ENCODE results near the gene SRPK2. TPM values are rescaled to one million over a fixed set of nuclear protein-coding genes. Genes with fewer than 3 reads are reported as not detected.
"Not testable (repeated sequence)": the region's sequence is repeated elsewhere in the genome, so short reads cannot be mapped to it uniquely, and the experiment has no call there.

SRPK2 gene
- total and polyA plus RNA-seq, 2 donors: 23.0 to 45.6 TPM

DNA sequence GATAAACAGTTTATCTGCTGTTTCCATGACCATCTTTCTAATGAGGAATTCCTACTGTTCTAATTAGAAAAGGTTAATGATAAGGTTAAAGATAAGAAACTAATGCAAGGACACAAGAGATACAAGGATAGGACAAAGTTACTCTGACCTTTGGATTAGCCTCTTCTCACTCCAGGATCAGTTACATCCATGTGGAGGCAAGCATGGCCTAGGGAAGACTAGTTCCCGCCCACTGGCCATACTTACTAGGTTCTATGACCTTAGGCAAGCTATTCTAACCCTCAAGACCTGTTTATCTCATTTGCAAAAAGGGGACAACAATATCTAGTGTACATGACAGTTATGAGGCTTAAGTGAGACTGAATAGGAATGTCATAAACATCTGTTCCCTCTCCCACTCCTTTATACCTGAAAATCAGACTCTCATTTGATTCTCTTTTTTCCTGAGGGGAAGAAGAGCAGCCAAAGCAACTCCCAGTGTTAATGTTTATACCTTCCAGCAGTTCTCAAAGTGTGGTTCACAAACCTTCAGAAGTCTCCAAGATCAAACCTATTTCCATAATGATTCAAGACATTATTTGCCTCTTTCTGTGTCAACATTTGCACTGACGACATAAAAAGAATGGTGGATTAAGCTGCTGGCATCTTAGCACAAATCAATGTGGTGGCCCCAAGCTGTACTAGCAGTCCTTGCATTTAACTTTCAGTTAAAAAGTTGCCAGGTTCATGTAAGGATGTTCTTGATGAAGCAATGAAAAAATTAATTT is 72.0 kb downstream of the SRPK2 start:
- WGBS: 97% methylated on average over 2 of the region's 2 CpGs
- Histone ChIP-seq H3K4me3 (ENCODE audit: low read length in 2 of 2) (no peak overlapping the region), H3K36me3 (ENCODE audit: control insufficient read depth in 2 of 2, insufficient read depth in 2 of 2, low read length in 1 of 2) (no peaks in the 10 kb centered on the region), H3K9me3 (ENCODE audit: control insufficient read depth in 2 of 2, insufficient read depth in 1 of 2, low read length in 1 of 2) (no peaks in the 10 kb centered on the region), H3K27ac (ENCODE audit: low read depth in 1 of 2, low read length in 1 of 2) (no peak overlapping the region), H3K4me1 (ENCODE audit: control insufficient read depth in 2 of 2, insufficient read depth in 2 of 2, low read length in 2 of 2) (no peaks in the 10 kb centered on the region), H3K27me3 (ENCODE audit: control insufficient read depth in 2 of 2, insufficient read depth in 1 of 2, low read length in 1 of 2) (no peaks in the 10 kb centered on the region)
- DNase-seq (ENCODE audit: low read depth in 6 of 9, low spot score in 9 of 9): no peak

DNA sequence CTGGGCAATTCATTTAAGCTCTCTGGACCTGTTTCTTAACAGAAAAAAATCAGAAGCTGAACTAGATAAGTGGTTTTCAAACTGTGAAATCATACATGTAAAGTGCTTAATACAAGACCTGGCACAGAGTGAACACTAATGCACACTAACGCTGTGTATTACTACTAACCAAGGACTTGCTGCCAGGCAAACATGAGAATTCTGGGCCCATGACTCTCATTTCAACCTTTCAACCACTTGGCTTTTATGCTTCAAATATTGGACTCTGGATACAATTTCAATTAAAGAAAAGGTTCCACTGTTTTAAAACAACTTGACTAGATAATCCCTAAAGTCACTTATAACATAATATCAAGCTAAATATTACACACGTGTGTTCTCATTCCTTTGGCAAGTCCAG is 73.4 kb downstream of the SRPK2 start:
- H3K4me1 ChIP-seq (ENCODE audit: control insufficient read depth in 2 of 2, insufficient read depth in 2 of 2, low read length in 2 of 2): no peaks in the 10 kb centered on the region
- H3K9me3 ChIP-seq (ENCODE audit: control insufficient read depth in 2 of 2, insufficient read depth in 1 of 2, low read length in 1 of 2): no peaks in the 10 kb centered on the region
- 94% methylated on average over 2 of the region's 2 CpGs for WGBS
- no peak overlapping the region for H3K27ac ChIP-seq (ENCODE audit: low read depth in 1 of 2, low read length in 1 of 2)
- H3K36me3 ChIP-seq (ENCODE audit: control insufficient read depth in 2 of 2, insufficient read depth in 2 of 2, low read length in 1 of 2): no peaks in the 10 kb centered on the region
- no peaks in the 10 kb centered on the region for H3K27me3 ChIP-seq (ENCODE audit: control insufficient read depth in 2 of 2, insufficient read depth in 1 of 2, low read length in 1 of 2)
- no peak for DNase-seq (ENCODE audit: low read depth in 6 of 9, low spot score in 9 of 9)
- H3K4me3 ChIP-seq (ENCODE audit: low read length in 2 of 2): no peak overlapping the region

GRCh38 chr7:105309235-105310169 is 79.2 kb downstream of the SRPK2 start:
- WGBS: 88% methylated on average over 2 of the region's 2 CpGs

DNA sequence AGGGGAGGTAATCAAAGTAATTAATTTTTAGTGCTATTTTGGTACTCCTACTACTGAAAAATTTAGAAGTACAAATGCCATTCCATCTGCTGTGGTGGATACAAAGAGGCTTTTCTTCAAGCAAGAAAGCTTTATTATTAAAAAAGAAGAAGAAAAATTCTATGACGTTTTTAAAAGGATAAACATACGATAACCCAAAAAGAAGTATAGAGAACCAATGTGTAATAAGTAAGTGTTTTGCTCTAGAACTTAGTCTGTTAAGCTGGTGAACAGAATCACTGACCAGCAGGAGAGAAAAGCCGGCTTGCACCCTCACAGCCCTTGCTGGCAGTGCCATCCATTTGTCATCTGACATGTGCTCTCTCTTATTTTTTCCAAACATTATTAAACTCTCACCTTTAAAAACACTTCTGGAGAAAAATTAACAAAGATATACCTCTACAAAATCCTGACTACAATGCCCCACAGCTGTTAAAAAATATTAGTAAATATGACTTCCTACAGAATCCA is 81.5 kb downstream of the SRPK2 start:
- 92% methylated on average over 3 of the region's 3 CpGs for WGBS
- Histone ChIP-seq H3K4me1 (ENCODE audit: control insufficient read depth in 2 of 2, insufficient read depth in 2 of 2, low read length in 2 of 2) (peaks cover 2 to 17% of the 10 kb centered on the region in 2 donors), H3K27ac (ENCODE audit: low read depth in 1 of 2, low read length in 1 of 2) (no peak overlapping the region), H3K9me3 (ENCODE audit: control insufficient read depth in 2 of 2, insufficient read depth in 1 of 2, low read length in 1 of 2) (peaks cover 0 to 6% of the 10 kb centered on the region in 2 donors), H3K36me3 (ENCODE audit: control insufficient read depth in 2 of 2, insufficient read depth in 2 of 2, low read length in 1 of 2) (no peaks in the 10 kb centered on the region), H3K4me3 (ENCODE audit: low read length in 2 of 2) (no peak overlapping the region), H3K27me3 (ENCODE audit: control insufficient read depth in 2 of 2, insufficient read depth in 1 of 2, low read length in 1 of 2) (no peaks in the 10 kb centered on the region)
- no peak for DNase-seq (ENCODE audit: low read depth in 6 of 9, low spot score in 9 of 9)

More at GRCh38 chr7:105309235-105310169, 79.2 kb downstream of the SRPK2 start:
- H3K27ac ChIP-seq (ENCODE audit: low read depth in 1 of 2, low read length in 1 of 2): no peak overlapping the region
- no peaks in the 10 kb centered on the region for H3K27me3 ChIP-seq (ENCODE audit: control insufficient read depth in 2 of 2, insufficient read depth in 1 of 2, low read length in 1 of 2)
- H3K36me3 ChIP-seq (ENCODE audit: control insufficient read depth in 2 of 2, insufficient read depth in 2 of 2, low read length in 1 of 2): no peaks in the 10 kb centered on the region
- DNase-seq (ENCODE audit: low read depth in 6 of 9, low spot score in 9 of 9): peak in 1 of 9 donors; percentile 31
- peaks cover 0 to 4% of the 10 kb centered on the region in 2 donors for H3K9me3 ChIP-seq (ENCODE audit: control insufficient read depth in 2 of 2, insufficient read depth in 1 of 2, low read length in 1 of 2)
- peaks cover 2 to 17% of the 10 kb centered on the region in 2 donors for H3K4me1 ChIP-seq (ENCODE audit: control insufficient read depth in 2 of 2, insufficient read depth in 2 of 2, low read length in 2 of 2)
- H3K4me3 ChIP-seq (ENCODE audit: low read length in 2 of 2): no peak overlapping the region

DNA sequence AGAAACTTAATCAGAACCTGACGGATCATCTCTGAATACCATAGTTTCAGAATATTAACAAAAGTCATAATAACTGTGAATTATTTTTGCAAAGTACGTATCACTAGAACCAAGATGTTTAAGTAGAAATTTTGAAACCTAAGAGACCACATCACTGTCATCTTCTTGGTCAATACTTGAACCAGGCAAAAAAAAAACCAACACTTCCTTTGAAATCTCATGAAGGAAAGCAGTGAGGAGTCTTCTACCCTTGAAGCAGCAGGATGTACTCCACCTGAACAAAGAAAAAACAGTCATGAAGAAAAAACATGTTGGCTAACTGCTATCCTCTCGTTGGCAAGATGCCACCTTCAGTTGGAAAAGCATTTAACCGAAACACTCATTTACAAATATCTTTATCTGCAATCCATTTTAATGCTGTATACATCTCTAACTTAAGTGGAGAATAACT is 82.4 kb downstream of the SRPK2 start:
- Histone ChIP-seq H3K27me3 (ENCODE audit: control insufficient read depth in 2 of 2, insufficient read depth in 1 of 2, low read length in 1 of 2) (no peaks in the 10 kb centered on the region), H3K4me1 (ENCODE audit: control insufficient read depth in 2 of 2, insufficient read depth in 2 of 2, low read length in 2 of 2) (peaks cover 2 to 18% of the 10 kb centered on the region in 2 donors), H3K4me3 (ENCODE audit: low read length in 2 of 2) (no peak overlapping the region), H3K9me3 (ENCODE audit: control insufficient read depth in 2 of 2, insufficient read depth in 1 of 2, low read length in 1 of 2) (peaks cover 0 to 8% of the 10 kb centered on the region in 2 donors), H3K27ac (ENCODE audit: low read depth in 1 of 2, low read length in 1 of 2) (peak overlapping the region in 1 of 2 donors; percentile 22), H3K36me3 (ENCODE audit: control insufficient read depth in 2 of 2, insufficient read depth in 2 of 2, low read length in 1 of 2) (no peaks in the 10 kb centered on the region)
- DNase-seq (ENCODE audit: low read depth in 6 of 9, low spot score in 9 of 9): peak in 3 of 9 donors; percentile 23 to 61 (median 24)
- 25% methylated on average over 4 of the region's 4 CpGs for WGBS

DNA sequence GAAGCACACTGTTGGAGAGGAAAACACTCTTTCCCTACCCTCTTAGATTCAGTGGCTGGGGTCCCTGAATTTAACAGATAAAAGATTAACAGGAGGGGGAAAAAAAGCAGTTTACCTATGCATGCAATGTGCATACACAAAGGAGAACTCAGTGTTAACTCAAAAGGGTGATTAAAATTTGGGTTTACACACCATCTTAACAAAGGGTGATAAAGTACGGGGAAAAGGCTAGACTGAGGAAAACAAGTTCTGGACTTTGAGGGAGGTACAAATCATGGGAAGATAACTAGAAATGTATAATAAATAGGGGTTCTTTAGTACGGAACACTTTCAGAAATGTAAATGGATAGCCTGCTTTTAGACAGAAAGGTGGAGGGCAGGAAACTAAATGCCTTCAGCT is 83.1 kb downstream of the SRPK2 start:
- Histone ChIP-seq H3K27me3 (ENCODE audit: control insufficient read depth in 2 of 2, insufficient read depth in 1 of 2, low read length in 1 of 2) (no peaks in the 10 kb centered on the region), H3K36me3 (ENCODE audit: control insufficient read depth in 2 of 2, insufficient read depth in 2 of 2, low read length in 1 of 2) (no peaks in the 10 kb centered on the region), H3K4me1 (ENCODE audit: control insufficient read depth in 2 of 2, insufficient read depth in 2 of 2, low read length in 2 of 2) (peaks cover 2 to 21% of the 10 kb centered on the region in 2 donors), H3K9me3 (ENCODE audit: control insufficient read depth in 2 of 2, insufficient read depth in 1 of 2, low read length in 1 of 2) (peaks cover 0 to 10% of the 10 kb centered on the region in 2 donors), H3K27ac (ENCODE audit: low read depth in 1 of 2, low read length in 1 of 2) (no peak overlapping the region), H3K4me3 (ENCODE audit: low read length in 2 of 2) (no peak overlapping the region)
- 97% methylated on average over 2 of the region's 2 CpGs for WGBS
- DNase-seq (ENCODE audit: low read depth in 6 of 9, low spot score in 9 of 9): no peak

DNA sequence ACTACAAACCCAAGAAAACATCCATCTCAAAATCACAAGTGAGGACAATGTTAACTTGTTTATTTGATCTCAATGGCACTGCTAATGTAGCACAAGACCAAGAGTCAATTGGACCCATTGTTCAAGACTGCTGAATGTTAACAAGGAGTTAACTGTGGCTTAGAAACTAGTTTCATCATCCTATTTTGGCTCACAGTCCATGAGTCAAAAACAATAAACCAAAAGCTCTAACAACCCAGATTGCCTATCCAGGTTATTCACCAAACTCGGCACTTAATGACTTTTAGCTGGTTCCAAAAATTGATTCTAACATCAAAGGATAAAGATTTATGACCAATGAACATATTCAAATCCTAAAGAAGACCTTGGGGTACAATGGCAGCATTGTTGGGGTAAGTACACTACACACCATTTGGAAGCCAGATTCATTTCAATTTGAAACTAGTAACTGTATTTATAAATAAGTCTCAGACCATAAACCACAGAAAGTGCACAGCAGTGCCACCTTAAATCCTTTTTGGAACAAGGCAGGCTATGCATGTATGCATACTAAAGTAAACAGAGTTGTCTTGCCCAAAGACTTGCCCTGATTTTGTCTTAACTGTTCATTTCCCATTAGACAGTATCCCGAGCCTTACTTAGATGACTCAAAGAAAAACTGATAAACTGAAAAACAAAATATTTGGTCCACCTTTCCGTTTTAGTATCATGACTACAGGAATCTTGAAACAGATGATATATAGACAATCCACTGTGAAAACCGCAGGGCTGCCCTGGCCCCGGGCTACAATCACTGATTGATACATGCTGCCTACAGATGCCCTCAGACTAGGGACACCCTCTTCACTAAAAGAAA is 84.5 kb downstream of the SRPK2 start:
- 93% methylated on average over 5 of the region's 5 CpGs for WGBS
- H3K4me3 ChIP-seq (ENCODE audit: low read length in 2 of 2): no peak overlapping the region

GRCh38 chr7:105300587-105300986 is 88.1 kb downstream of the SRPK2 start:
- Histone ChIP-seq H3K9me3 (ENCODE audit: control insufficient read depth in 2 of 2, insufficient read depth in 1 of 2, low read length in 1 of 2) (peaks cover 0 to 13% of the 10 kb centered on the region in 2 donors), H3K27ac (ENCODE audit: low read depth in 1 of 2, low read length in 1 of 2) (peak overlapping the region in 1 of 2 donors; percentile 46), H3K4me1 (ENCODE audit: control insufficient read depth in 2 of 2, insufficient read depth in 2 of 2, low read length in 2 of 2) (peaks cover 0 to 21% of the 10 kb centered on the region in 2 donors)
- H3K36me3 ChIP-seq (ENCODE audit: control insufficient read depth in 2 of 2, insufficient read depth in 2 of 2, low read length in 1 of 2); H3K4me3 ChIP-seq (ENCODE audit: low read length in 2 of 2); H3K27me3 ChIP-seq (ENCODE audit: control insufficient read depth in 2 of 2, insufficient read depth in 1 of 2, low read length in 1 of 2): not testable (repeated sequence)
- 15% methylated on average over 6 of the region's 6 CpGs for WGBS
- peak in 3 of 9 donors; percentile 12 to 43 (median 25) for DNase-seq (ENCODE audit: low read depth in 6 of 9, low spot score in 9 of 9)

More for the DNA sequence above, 84.5 kb downstream of the SRPK2 start:
- Histone ChIP-seq H3K9me3 (ENCODE audit: control insufficient read depth in 2 of 2, insufficient read depth in 1 of 2, low read length in 1 of 2) (peaks cover 0 to 13% of the 10 kb centered on the region in 2 donors), H3K36me3 (ENCODE audit: control insufficient read depth in 2 of 2, insufficient read depth in 2 of 2, low read length in 1 of 2) (no peaks in the 10 kb centered on the region), H3K27me3 (ENCODE audit: control insufficient read depth in 2 of 2, insufficient read depth in 1 of 2, low read length in 1 of 2) (no peaks in the 10 kb centered on the region), H3K27ac (ENCODE audit: low read depth in 1 of 2, low read length in 1 of 2) (no peak overlapping the region), H3K4me1 (ENCODE audit: control insufficient read depth in 2 of 2, insufficient read depth in 2 of 2, low read length in 2 of 2) (peaks cover 2 to 20% of the 10 kb centered on the region in 2 donors)
- DNase-seq (ENCODE audit: low read depth in 6 of 9, low spot score in 9 of 9): no peak

Measured in thymus (tissue), 11 donors.